ENCODE measurements around the gene CAND1.

DNA sequence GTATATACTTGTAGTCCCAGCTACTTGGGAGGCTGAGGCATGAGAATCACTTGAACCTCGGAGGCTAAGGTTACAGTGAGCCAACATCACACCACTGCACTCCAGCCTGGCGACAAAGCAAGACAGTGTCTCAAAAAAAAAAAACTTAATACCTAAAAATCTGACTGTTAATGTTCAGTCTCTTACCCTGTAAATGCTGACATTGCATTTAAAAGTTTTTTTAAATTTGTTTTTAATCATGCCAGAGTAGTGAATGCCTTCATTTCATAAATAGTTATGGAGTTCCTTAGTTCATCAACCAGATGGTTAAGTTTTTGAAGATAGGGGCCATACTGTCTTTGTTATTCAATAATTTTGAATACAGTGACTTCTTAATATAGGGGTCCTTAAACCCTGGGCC is 21.2 kb downstream of the CAND1 start:
- TF ChIP-seq, protein P1, sequence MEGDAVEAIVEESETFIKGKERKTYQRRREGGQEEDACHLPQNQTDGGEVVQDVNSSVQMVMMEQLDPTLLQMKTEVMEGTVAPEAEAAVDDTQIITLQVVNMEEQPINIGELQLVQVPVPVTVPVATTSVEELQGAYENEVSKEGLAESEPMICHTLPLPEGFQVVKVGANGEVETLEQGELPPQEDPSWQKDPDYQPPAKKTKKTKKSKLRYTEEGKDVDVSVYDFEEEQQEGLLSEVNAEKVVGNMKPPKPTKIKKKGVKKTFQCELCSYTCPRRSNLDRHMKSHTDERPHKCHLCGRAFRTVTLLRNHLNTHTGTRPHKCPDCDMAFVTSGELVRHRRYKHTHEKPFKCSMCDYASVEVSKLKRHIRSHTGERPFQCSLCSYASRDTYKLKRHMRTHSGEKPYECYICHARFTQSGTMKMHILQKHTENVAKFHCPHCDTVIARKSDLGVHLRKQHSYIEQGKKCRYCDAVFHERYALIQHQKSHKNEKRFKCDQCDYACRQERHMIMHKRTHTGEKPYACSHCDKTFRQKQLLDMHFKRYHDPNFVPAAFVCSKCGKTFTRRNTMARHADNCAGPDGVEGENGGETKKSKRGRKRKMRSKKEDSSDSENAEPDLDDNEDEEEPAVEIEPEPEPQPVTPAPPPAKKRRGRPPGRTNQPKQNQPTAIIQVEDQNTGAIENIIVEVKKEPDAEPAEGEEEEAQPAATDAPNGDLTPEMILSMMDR (conservative IDR thresholded peaks at IDR 0.05), result no peak
- TF ChIP-seq ZFX (IDR thresholded peaks at IDR 0.05), result no peak

Data from C4-2B (cell line).